ENCODE measurements around the gene CABLES2. TPM values are rescaled to one million over a fixed set of nuclear protein-coding genes. Genes with fewer than 3 reads are reported as not detected.
"Not testable (repeated sequence)": the region's sequence is repeated elsewhere in the genome, so short reads cannot be mapped to it uniquely, and the experiment has no call there.

CABLES2 gene
- total RNA-seq, 1 donor from 2014 or later: 1.2 TPM

DNA sequence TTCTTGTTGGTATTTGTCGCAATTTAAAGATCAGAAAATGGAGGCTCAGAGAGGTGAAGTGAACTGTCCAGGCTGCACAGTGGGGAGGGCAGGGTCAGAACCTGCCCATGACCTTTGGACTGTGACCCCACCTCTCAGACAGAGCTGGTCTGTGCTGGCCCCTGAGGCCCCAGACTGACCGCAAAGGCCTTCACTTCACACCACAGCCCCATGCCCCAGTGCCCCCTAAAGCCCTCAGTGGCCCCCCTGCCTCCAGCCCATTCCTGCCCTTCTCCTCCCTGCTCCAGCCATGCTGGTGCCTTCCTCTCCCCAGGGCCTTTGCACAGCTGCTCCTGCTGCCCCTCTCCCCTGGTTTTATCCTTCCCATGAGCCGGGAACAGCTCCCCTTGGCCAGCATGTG, 29.6 kb upstream of the CABLES2 start:
- DNase-seq (ENCODE audit: low read depth, low spot score): no peak

DNA sequence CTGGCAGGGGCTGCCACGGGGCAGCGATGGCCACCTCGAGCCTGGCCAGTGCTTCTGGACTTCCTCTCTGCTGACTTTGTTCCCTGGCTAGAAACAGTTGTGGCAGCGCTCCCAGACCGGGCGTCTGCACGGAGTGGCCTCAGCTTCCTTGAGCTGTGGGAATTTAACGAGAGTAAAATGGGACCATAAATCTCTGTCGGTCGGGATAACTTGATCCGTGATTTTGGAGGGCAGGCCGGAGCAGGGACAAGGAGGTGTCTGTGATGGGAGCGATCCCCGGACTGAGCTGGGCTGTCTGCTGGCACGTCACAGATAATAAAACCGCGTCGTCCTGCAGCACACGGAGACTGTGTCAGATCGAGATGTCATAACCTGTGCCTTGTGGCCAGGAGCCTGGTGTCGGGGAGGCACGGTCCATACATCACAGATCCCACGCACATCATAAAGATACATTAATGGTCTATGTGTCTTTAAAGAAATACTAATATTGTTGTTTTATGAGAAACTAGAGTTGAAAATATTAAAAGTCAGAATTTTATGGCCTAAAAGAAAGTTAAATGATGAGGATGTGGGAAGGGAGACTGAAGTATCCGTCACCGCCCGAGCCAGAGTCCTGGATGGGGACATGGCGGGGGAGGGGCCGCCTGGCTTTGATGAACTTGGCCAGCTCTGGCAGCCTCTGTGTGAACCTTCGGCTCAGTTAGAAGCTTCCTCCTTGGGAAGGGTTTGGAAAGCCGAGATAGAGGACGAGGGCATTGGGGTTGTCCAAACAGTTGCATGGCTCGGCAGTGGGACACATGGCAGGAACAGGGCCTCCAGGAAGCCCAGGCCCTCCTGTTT, 26.8 kb upstream of the CABLES2 start:
- no peak for DNase-seq (ENCODE audit: low read depth, low spot score)

DNA sequence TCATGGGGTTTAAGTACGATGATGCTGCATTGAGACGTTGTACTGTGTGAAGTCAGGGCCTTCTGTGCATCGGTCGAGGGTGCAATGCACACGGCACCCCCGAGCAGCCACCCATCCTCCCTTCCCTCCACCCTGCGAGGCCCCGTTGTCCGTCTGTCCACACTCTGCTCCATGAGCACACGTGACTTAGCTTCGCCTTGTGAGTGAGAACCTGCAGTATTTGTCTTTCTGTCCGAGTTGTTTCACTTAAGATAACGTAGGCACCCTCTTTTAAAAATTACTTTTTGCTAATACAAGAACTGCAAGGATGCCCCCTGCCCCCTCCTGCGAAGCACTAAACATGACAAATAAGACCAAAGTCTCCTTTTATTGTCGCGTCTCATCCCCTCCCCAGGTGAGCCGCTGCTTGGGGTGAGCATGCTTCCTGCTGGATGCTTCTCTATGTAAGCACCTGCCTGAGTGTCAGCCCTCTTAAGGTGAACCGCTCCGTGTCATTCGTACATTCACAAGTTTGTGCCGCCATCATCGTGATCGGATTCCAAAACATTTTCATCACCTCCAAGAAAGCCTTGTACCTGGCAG, 23.9 kb upstream of the CABLES2 start:
- no peak for DNase-seq (ENCODE audit: low read depth, low spot score)

DNA sequence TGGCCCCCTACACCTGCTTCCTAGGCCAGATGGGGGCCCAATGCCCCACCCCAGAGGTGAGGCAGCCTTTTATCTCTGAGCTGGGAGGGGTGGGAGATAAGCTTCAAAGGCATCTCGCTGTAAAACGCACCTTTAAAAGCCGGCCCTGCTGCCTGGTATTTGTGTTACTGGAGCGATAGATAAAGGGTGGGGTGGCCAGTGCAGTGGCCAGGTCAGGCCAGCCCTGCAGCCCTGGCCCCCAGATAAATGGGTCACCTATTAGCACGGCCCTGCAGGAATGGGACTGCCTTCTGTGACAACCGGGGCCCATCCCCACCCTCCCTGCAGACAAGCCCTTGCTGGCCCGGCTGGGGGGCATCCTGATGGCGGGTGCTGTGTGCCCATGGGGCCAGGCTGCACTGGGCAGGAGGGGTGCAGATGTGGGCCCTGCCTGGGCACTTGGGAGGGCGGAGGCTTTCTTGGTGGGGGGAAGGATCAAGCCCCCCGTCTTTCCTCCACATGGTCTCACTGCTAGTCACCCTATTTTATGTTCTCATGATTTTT, 23.3 kb upstream of the CABLES2 start:
- DNase-seq (ENCODE audit: low read depth, low spot score): no peak

DNA sequence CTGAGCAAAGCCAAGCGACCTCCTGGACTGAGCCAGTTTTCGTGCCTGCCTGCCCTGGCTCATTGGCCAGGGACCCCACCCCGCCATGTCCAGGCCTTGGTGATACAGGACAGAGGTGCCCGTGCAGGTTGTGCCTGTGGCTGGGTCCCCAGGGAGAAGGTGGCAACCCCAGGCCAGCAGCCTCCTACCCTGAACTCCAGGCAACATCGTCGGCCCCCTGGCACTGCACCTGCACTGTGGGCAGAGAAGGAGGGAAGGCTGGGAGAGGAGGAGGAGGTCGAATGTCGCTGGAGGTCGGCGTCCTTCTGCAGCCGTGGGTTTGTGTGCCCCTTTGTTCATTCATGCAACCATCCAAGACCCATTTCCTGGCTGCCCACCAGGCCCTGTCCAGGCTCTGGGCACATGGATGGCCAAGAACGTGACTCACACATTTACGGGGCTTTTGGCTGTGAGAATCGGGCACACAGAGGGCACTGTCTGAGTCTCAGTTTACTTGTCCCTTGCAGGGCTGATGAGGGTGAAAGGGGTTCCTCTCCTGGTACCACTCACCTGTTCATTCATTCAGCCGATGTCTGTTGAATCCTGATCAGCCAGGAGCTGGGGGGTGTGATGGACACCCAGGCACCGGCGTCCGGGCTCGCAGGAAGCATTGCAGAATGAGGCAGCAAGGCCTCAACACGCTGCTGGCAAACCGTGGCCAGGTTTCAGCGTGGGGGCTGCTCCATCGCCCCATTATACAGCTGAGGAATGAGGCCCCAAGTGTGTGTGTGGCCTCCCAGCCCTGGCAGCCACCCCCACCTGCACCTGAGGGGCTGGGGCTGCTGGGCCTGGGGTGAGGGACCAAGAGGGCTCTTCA, 22.6 kb upstream of the CABLES2 start:
- no peak for DNase-seq (ENCODE audit: low read depth, low spot score)

DNA sequence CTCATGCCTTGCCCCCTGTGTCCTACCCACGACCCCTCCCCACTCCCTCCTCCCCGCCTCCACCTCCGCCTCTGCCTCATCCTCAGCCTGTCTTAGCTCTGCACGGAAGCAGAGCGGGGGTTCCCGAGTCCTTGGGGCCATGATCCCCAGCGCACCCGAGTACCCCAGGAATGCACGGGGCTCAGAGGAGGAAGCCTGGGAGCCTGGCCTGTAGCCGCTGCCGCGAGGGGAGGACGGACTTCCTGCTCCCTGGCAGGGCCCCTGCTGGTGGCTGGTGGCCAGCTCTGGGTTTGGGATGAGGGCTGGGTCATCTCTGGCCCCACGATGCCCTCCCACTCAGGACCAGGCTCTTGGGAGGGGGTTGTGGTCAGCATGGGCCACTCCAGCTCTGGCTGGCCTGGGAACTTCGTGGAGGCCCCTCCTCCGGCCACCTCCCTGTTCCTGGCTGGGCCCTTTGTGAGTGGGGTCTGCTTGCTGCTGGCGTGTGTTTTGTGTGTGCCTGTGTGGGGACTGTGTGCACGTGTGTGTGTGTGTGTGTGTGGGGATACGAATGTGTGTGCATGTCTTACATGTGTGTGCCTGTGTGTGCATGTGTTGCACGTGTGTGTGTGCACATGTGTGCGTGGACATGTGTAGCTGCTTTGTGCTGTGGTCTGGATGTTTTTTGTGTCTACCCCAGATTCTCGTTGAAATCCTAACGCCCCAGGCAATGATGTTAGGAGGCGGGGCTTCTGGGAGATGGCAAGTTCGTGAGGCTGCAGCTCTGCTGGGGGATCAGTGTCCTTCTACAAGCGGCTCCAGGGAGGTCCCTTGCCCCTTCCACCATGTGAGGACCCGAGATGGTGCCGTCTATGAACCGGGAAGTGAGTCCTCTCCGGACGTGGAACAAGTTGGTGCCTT, 21.6 kb upstream of the CABLES2 start:
- DNase-seq (ENCODE audit: low read depth, low spot score): no peak

DNA sequence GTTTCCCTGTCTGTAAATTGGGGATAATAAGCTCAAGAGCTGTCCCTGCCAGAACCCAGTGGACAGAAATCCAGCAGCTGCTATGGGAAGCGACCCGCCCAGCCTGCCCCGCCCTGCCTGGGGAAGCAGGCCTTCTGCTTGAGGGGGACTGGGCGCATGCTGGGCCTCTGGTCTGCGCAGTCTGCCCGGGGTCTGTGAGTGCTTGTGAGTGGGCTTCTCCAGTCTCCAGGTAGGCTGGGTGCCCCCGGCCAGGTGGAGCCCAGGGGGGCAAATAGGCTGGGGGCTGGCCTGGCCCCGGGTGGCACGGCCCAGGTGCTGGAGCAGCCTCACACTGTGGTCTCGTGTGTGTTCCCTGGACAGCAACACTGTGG, 20.9 kb upstream of the CABLES2 start:
- no peak for DNase-seq (ENCODE audit: low read depth, low spot score)

DNA sequence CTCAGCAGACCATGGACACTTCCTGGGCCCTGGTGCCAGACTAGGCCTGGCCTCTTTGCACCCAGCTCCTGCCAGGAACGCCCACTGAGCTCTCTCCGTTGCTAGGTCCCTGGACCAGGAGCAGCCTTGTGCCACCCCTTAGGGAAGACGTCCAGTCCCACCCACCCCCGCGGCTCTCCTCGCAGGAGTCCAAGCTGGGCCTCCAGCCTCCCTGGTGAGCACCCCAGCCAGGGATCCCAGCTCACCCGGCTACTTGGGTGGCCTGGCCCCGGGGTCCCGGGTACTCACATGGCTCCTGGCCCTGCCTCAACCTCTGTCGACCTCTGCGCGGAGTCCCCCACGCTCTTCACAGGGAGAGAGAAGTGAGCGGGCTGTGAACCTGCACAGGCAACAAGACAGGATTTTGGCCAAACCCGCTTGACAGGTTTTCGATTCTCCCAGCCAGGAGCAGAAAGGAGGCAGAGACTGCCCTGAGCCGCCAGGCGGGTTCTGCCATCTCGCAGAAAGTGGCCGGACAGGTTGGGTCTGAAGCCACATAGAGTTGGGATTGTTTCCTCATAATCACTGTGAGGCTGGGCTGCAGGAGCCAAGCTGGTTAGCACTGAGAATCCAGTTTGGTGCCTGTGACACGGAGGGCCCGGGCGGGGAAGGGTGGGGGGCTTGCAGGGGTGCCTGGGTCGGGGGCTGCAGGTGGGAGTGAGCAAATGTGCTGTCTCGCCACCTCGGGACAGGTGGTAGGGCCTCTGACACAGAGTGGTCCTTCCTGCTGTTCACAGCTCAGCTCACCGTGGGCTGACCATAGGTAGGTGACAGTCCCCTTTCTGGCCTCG, 20.3 kb upstream of the CABLES2 start, which contains the start of gene RBBP8NL:
TSS of gene RBBP8NL (minus strand) at position 368 of the 830 bp plus-strand sequence. CDS start 7,892 bp downstream, outside the sequence.
- DNase-seq (ENCODE audit: low read depth, low spot score): no peak

DNA sequence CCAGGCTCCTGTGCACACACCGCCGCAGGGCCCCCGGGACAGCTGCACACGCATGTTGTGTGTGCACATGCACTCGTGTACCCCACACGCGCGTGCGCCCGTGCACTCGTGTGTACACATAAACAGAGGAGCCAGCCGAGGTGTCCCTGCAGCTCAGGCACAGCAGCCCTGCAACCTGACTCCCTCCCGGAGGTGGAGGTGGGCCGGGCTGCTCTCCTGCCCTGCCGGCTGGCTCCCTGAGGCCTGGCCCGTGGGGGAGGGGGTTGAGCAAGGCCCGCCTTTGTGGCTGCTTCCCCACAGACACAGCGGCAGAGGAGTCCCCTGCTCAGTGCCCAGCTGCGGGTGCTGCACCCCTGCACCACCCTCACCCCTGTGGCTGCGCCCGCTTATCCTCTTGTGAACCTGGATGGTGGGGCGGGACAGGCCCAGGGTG, 19.6 kb upstream of the CABLES2 start:
- no peak for DNase-seq (ENCODE audit: low read depth, low spot score)

DNA sequence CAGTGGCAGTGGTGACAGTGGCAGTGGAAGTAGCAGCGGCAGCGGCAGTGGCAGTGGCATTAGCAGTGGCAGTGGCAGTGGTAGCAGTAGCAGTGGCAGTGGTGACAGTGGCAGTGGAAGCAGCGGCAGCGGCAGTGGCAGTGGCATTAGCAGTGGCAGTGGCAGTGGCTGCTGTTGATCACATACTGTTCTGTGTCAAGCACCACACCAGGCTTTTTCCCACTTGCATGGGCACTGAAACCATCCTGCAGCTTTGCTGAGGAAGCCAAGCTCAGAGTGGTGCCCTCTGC, 18.9 kb upstream of the CABLES2 start:
- DNase-seq (ENCODE audit: low read depth, low spot score): not testable (repeated sequence)

DNA sequence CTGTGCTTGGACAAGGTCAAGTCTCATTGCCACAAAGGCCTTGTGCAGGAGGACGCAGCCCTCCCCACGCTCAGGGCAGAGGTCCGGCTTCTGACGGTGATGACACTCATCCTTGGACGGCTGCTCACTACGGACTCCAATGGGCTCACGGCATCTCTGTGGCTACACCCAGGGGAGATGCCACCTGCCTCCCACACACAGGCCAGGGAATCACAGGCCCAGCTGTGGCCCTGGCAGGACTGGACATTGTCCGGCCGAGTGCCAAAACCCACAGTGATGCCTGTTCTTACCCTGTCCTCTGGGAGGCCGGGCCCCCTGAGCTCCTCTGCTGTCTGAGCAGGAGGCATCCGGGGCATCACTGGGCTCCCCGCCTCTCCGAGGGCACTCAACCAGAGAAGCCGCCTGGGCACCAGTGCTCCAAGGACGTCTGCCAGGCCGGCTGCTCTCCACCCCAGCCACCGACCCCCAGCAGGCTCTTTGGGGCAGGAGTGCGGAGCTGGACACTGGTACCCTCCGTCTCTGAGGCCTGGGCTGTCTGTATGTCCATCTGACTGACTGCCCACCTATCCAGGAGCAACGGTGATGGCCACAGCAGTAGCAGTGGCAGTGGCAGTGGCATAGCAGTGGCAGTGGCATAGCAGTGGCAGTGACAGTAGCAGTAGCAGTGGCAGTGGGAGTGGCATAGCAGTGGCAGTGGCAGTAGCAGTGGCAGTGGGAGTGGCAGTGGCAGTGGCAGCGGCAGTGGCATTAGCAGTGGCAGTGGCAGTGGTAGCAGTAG, 18.4 kb upstream of the CABLES2 start:
- no peak for DNase-seq (ENCODE audit: low read depth, low spot score)

DNA sequence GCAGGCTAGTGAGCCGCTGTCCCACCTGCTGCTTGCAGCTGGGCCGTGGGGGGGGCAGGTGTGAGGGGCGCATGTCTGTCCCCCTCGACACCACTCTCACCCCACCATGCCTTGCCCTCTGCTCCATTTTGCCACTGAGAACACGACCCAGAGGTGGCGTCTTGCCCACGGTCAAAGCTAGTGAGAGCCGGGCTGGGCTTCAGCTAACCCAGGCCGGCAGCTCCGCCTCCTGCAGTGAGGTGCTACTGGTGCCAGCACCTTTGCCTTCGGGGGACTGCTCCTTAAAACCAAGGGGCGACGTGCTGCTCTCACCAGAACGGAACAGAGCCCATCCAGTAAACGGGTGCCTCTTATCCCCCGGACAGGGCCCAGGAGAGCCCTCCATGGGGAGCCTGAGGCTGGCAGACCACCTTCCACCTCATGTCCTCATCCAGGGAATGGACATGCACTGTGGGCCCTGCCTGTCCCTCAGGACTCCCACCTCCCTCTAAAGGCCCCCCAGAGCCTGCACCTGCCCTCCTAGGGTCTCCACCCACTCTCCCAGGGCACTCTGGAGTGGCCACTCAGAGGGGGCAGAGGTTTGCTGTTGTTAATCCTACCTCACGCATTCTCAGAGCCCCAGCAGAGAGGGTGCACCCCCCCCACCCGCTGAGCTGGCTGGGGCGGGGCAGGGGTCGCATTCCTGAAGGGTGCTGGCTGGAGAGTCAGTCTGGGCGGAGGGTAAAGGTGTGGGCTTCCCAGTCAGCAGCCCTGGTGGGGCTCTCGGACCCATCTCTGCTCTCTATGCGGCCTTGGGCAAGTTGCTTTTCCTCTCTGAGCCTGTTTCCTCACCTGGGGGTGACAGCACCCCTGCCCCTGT, 17.4 kb upstream of the CABLES2 start:
- DNase-seq (ENCODE audit: low read depth, low spot score): no peak

DNA sequence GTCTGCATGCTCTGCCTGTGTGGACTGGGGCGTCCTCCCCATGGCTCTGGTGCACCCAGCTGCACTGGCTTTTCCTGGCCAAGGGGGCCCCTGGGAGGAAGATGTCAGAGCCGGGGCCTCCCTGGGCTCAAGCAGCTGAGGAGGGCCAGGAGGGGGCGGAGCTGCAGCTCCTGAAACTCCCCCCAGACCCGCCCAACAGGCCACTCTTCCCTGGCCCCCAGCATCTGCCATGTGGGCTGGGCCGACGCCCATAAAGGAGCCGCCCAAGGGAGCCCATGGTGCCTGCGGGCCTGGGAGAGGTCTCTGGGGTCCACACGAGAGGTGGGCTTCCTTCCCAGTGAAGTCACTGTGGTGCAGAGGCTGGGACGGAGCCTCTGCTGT, 16.2 kb upstream of the CABLES2 start:
- no peak for DNase-seq (ENCODE audit: low read depth, low spot score)

DNA sequence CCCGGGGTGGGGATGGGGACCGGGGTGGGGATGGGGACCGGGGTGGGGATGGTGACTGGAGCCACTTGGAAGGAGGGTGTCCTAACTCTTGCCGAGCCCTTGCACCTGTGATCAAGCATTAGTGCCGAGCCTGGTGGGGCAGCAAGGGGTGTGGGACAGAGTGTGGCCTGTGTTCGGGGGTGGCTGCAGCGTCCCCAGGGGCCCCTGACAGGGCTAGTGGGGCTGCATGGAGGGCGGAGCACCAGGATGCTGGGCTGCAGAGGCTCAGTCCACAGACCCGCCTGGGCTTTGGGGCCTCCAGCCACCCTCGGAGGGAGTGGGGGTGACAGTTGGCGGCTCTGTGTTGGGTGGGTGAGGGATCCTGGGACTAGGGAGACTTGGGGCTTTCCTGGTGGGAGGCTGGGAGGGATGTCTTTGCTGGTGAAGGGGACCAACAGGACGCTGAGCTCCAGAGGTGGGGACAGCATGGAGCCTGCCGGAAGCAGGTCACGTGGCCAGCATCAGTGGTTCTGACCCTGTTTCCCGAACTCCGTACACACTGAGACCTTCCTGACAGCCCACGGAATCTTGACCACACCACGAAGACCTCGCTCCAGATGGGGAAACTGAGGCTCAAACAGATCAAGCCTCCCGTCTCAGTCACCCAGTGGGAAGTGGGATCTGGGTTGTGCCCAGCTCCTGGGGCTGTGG, 15.7 kb upstream of the CABLES2 start:
- DNase-seq (ENCODE audit: low read depth, low spot score): no peak

DNA sequence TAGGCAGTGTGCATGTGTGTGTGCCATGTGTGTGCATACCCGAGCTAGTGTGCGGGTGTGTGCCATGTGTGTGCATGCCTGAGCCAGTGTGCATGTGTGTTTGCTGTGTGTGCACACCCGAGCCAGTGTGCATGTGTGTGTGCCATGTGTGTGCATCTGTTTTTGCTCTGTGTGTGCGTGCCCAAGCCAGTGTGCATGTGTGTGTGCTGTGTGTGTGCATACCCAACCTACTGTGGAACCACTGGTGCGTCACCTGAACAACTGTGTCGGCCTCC, 14.6 kb upstream of the CABLES2 start:
- no peak for DNase-seq (ENCODE audit: low read depth, low spot score)

DNA sequence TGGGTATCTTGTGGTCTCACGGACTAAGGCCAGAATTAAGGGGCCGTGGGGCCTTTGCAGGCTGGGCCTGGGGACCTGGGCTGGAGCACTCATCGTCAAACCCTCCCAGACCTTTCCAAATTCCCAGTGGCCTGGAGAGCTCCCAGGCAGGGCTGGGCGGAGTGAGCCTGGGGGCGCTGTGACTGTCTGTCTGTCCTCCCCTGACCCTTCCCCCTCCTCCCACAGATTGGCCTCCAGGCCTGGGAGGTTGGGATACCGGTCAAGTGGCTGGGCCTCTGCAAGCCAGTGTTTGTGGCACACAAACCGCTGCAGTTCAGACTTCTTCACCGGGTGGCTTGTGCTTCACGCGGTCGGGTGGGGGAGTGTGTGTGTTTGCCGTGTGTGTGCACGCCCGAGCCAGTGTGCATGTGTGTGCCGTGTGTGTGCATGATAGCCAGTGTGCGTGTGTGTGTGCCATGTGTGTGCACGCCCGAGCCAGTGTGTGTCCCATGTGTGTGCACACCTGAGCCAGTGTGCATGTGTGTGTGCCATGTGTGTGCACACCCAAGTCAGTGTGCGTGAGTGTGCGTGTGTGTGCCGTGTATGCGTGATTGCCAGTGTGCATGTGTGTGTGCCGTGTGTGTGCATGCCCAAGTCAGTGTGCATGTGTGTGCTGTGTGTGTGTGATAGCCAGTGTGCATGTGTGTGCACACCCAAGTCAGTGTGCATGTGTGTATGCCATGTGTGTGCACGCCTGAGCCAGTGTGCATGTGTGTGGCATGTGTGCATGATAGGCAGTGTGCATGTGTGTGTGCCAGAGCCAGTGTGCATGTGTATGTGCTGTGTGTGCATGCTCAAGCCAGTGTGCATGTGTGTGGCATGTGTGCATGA, 14.0 kb upstream of the CABLES2 start:
- no peak for DNase-seq (ENCODE audit: low read depth, low spot score)

DNA sequence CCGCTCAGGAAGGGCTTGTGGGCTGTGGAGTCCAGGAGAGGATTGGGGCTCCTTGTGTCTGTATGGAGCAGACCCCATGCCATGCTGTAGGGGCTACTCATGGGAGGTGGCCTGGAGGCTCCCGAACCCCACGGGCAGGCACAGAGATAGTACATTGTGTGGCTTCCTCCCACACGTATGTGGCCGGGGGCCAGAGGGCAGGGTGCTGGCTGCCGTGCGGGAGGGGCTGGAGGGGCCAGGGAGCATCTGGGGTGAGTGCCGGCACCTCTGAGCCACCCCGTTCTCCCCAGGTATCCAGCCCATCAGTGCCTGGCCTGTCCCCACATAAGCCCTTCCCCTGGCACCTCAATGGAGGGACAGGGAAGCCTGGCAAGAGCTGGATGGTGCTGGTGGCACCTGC, 12.7 kb upstream of the CABLES2 start:
- no peak for DNase-seq (ENCODE audit: low read depth, low spot score)

Measured in pulmonary artery endothelial cell (primary cell).